Measurements from ENCODE around the gene EFCAB6.

The EFCAB6 gene

DNA sequence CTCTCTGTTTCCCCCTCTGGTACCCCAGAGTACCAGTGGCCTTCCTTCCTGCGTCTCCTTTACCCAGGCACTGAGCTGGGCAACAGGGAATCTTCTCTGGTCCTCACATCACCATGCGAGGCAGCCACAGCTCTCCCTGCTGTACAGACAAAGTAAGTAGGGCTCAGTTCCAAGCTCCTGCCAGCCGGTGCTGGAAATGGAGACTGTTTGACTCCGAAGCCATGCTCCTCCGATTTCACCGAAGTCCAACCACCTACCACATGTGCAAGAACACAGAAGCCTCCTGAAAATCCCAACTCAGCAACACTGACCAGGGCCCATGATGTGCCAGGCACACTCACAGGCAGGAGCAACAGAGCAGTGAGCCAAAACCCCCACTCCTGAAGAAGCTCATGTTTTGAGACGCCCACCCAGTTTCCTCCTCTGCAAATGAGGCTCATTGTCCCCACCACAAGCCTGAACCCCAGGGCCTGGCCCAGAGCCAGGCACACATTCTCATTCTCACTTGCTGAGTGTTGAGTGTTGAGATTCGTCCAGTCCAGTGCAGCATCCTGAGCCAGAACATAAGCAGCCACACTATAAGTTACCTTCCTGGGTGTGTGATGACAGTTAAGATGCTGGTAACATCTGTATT is 244.3 kb downstream of the EFCAB6 start:
- FAIRE-seq = no peak

DNA sequence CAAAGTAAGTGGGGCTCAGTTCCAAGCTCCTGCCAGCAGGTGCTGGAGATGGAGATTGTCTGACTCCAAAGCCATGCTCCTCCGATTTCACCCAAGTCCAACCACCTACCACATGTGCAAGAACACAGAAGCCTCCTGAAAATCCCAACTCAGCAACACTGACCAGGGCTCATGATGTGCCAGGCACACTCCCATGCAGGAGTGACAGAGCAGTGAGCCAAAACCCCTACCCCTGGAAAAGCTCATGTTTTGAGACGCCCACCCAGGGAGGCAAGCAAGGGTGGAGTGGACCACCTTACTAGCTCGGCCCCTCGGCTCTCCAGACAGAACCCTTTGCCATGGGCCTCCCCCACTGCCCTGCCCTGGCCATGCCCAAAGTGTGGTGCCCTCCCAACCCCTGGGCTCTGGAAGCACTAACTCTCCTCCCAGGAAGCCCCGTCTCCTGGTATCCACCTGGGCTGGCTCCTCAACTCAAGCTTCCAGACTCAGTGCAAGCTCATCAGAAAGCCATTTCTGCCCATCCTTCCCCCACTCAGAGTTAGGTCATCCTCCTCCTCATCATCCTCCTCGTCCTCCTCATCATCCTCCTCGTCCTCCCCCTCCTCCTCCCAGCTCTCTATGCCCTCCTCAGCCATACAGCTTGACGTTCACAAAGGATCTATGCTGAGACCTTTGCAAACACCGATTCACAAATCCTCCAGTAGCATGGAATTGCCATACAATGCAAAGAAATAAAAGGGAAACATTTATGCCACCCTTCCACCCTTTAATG is 245.4 kb downstream of the EFCAB6 start:
- FAIRE-seq = no peak

DNA sequence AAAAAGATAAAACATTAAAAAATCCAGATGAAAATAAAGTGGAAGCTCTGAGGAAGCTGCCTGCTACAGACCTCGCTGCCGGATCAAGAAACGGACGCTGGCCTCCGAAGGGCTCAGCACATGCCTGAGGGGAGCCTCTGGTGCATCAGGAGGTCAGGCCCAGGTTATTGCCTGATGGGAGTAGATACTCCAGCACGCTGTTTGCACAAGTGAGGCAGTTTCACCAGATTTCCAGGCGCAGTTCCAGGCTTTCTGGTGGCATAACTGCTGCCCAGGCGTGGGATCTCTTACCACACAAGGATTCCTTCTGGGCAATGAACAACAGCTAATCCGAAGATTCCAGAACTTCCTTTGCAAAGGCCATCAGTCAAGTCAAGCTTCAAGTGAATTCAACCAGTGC is 246.1 kb downstream of the EFCAB6 start:
- FAIRE-seq = no peak

DNA sequence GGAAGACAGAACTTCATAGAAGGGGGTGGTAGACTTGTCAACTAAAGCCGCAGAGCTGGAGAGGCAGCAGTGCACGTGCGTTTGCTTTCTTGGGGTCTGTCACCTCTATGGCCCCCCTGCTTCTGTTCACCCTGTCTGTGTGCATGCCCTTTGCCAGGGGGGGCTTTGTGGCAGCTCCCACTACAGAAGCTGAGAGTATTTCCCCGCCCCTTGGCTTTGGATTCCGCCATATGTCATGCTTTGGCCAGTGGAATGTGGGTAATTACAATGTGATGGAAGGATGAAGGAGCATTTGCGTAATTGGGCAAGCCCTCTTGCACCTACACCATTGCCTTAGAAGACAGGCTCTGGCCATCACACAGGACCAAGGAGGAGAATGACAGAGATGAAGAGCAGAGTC is 247.2 kb downstream of the EFCAB6 start:
- FAIRE-seq = no peak

DNA sequence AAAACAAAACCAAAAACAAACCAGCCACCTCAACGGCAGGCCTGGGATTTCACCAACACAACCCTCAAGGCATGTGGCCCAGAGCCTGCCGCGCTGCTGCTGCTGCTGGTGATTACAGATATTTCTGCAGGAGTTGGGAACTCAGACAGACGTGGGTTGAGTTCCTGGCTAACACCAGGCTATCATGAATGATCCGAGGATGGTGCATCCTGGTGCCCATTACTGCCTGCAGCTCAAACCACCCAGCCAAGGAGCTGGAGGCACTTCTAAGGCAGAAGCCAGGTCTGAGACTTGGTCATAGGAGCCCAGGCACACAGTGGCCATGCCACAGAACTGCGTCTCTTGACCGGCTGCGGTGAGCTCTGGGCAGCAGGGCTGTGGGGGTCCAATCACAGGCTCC is 248.5 kb downstream of the EFCAB6 start:
- no peak for FAIRE-seq

DNA sequence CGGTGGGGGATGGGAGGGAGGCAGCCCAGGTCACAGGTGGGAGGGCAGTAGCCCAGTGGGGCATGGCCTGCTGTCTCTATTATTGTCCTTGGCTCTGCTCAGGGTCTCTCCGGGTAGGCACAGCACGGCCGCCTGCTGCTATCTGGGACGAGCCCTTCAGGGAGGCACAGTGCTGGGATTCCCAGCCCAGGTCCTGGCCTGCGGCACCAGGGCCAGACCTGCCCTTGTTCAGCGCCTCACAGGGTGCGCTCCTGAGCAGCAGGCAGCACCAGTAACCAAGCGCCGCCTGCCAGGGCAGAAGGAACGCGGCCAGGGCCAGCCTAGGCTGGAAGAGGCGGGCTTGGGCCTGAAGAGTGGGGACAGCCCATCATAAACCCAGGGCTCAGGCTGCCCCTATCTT is 249.3 kb downstream of the EFCAB6 start:
- no peak for FAIRE-seq

DNA sequence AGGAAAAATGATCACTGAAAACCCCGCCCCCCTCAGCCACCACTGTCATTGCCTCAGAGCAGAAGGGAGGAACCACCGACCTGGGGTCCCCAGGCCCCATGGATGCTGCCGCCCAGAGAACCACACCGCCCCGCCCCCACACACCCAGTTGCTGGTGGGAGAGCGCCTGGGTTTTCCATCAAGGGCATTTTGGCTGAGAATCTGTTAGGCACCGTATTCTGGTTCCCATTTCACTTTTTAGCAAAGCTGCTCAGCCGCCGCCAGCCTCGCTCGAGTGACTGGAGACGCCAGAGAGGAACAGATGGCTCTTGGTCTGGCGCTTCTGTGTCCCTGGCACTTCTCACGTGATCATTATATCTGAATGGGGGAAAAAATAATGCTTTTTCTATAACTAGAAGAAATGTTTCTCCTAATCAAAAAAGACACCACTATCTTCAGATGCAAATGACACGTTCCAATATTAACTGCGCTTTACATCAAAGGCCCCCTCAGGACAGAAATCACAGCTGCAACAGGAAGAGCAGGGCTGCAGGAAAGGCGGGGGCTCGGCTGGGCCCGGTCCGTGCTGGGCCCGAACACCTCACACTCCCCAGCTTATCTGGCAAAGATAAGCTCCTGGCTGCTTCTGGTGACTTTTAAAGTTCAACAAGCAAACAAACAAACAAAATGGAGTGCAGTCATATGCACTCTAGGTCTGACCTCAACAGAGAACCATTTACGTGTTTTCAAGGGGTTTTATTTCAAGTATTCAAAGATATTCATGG is 250.5 kb downstream of the EFCAB6 start:
- FAIRE-seq = no peak

DNA sequence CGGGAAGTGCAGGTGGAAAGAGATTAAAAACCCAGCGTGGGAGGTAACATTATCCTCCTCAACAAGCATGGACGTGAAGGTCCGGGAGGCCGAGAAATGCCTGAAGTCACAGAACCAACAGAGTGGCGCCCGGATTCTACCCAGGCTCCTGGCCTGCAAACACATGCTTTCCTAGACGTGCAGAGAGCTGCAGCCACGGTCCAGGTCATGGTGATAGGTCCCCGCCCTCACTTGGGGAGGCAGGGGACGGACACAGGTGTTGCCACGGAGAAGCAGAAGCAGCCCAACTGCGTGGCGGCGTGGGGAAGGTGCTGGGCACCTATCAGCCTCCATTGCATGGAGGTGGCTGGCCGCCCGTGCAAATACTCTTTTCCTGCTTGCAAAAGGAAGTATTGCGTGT is 251.5 kb downstream of the EFCAB6 start:
- no peak for FAIRE-seq

DNA sequence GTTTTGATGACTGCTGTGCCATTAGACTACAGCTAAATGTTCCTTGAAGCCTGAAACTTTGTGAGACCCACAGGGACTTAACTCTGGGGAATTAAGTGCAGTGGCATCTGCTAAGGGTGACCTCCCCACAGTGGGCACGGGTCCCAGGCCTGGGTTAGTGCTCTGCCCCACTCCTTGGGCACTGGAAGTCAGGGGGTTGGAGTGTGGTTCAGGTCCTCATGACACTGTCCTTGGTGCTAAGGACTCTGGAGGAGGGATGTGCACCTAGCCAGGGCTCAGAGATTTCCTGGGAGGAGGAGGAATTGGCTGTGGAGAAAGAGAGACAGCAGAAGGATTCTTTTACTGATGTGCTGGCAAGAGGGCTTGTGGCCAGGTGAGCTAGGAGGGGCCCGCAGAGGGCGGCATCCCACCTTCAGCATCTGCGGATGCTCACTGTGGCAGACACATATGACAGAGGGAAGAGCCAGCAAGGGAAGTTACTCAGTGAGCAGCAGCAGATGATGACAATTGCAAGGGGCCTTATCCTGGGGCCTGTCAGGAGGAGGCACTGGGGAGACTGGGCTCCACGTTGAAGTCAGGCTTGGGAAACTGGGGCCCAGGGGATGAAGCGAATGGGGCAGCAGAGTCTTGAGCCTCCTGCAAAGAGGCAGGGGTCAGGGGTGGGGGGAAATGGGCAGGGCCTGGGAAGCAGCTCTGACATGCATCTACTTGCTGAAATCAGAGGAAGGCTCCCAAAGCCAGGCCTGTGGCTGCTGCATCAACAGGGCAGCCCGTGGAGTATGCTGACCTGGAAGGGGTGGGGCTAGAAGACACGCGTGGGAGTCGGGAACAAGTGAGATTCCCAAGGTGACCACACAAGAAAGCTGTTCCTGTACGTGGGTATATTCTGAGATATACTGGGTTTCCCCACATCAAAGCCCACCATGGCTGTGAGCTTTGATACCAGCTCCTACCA is 256.3 kb downstream of the EFCAB6 start:
- no peak for FAIRE-seq

DNA sequence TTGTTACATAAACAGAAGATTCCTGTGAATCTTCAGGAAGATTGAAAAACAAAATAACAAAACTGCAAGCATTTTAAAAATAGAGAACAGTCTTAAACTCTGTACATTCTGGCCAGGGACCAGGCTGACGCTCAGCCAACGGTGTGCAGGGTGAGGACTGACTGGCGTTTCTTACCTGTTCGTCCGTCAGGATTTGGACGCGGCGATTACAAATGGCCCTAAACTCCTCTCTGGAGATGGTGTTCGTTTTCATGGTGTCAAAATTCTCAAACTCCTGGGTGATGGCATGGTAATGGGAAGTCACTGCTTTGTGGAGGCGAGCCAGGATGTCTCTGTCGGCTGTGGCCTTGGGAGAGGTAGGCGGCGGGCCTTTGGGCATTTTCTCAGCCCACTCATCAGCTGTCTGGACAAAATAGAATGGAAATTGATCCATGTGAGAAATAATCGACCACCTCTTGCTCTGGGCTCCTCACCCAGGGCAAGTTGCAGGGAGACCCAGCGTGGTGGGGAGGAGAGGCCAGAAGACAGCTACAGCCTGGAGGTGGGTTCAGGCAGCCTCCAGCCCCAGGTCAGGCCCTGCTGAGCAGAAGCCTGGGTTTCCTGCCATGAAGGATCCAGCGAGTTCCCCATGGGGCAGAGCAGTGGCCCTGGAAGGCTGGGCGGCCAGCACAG is 257.3 kb downstream of the EFCAB6 start:
- no peak for FAIRE-seq

DNA sequence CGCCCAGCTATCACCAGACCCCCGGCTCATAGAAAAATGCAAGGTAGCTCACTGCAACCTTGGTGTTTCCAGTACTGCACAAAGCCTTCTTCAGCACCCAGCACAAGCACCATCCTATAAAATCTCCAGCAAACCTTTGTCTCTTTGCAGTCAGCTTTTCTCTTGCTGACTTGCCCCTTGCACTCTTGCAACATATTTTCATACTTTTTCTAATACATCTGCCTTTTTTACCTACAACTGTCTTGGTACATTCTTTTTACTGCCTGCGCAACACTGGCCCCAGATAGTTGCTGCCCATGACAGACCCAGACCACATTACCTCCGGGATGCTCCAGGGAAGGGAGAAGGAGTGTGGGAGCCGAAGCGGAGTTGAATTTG is 257.9 kb downstream of the EFCAB6 start:
- FAIRE-seq = no peak

DNA sequence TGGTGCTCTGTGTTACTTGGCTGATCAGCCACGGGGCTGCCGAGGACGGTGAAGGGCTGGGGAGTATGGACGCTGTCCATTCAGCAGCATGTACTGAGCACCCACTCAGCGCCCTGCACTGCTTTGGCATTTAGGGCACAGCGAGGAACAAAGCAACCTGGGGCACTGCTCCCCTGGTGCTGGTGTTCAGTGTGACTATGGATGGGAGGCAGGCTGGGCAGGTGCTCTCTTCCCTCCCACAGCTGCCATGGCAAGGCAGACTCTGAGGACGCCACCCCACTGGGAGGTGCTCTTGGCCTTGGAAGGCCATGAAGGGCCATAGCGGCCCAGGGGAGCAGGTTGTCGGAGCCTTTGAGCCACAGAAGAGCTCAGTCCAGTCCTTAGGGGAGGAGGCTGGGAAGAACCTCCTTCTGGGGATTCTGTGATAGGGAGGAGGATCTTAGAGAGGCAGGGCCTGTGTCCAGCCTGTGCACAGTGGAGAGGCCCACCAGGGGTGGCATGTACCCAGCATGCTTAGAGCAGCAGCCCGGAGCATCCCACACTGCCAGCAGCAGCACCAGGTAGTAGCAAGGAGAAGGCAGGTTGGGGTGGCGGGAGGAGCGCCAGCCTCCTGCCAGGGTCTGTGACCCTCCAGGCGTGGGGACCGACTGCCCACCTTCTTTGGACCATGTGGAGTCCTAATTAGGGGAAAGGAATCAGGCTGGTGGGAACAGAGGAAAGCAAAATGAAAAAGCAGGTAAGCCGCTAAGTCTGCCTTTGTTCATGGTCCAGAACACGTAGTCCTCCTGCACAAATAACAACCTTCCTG is 258.4 kb downstream of the EFCAB6 start:
- FAIRE-seq = no peak

DNA sequence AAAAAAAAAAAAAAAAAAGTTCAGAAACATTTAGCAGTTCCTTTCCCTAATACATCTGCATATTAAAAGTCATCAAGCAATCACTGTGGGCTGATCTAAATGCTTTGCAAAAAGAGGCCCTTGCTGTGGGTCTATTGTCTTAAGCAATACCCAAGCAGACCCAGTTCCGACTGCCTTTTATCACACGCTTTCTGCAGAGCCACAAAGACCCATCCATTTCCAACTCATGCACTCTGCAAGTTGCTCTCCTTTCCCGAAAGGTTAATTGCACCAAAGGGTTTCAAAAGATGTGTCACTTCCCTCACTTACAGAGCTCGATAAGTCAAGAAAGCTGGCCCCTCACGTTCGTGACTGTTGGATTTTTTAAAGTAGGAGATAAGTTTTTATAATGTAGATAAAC is 261.4 kb downstream of the EFCAB6 start:
- FAIRE-seq = no peak

DNA sequence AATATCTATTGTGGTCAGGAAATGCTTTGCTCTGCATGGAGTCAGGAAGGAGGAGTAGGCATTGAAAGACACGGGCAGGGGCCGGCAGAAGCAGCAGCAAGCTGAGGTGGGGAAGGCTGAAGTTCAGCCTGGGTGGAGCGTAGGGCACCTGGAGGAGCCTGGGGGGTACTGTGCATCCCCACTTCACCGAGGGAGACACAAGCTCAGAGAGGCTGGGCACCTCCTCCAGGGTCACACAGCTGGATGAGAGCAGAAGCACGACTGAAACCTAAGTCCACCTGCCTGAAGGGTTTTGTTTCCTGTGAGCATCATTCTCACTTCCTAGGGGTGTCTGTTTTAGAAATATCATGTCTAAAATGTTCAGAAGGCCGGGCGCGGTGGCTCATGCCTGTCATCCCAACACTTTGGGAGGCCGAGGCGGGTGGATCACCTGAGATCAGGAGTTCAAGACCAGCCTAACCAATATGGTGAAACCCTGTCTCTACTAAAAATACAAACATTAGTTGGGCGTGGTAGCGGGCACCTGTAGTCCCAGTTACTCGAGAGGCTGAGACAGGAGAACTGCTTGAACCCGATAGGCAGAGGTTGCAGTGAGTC is 262.0 kb downstream of the EFCAB6 start:
- no peak for FAIRE-seq

DNA sequence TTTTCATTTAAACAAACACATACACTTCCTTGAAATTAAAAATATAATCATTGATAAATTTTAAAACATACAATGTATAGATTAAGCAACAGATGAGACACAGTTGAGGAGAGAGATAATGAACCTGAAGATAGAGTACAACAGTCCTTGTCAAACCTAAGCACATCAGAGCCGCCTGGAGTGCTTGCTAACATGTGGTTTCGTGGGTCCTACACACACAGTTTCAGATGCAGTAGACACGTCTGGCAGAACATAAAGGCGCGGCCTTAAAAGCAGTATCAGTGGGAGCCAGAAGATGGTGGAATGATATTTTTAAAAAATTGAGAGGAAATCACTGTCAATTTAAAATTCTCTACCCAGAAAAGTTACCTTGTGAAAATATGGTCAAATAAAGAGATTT is 265.9 kb downstream of the EFCAB6 start:
- no peak for FAIRE-seq

DNA sequence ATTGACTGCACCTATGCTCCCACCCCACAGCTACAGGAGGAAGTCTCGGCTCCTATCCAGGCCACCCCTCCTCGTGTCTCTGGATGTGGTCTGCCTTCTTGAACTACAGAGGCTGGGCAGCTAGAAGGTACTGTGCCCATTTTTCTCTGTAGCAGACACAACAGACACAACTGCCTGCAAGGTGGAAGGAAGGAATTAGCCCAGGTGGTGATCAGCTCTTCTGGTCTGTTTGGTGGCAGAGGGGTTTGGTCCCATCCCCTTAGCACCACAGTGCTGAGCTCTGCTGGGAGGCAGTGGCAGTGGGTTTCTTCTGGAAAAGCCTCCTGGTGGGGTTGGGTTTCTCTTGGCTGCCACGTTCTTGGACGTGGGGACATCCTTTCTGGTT is 267.8 kb downstream of the EFCAB6 start:
- no peak for FAIRE-seq

DNA sequence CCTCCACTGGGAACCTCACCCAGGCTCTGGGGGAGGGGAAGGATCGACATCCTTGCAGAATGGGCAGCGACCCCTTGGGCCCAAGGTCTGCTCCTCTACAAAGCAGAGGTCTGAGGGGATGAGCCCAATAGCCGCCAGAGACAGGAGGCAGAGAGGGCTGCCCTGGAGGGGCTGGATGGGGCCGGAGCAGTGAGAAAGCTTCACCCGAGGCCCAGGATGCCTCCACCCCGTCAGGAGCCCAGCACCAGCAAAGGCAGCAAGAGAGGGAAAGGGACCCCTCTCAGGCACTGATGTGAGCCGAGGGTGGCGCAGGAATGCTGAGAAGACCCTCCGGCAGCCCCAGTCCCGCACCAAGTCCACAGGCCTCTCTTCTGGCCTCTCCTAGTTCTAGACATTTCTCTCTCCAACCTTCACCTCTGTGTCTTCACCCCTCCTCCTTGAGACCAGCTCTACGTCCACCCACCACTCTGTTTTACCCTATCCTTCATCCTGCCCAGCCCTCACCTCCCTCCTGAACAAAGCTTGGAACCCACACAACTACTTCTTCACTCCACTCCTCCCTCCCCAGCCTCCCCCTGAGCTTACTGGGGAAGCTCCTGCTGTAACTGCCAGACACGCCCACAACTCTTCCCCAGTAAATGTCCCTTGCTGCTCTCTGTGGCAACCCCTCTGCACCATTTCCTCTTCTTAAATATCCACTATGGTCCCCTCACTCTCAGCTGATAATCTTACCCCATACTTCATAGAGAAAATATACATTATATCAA is 268.4 kb downstream of the EFCAB6 start:
- no peak for FAIRE-seq

DNA sequence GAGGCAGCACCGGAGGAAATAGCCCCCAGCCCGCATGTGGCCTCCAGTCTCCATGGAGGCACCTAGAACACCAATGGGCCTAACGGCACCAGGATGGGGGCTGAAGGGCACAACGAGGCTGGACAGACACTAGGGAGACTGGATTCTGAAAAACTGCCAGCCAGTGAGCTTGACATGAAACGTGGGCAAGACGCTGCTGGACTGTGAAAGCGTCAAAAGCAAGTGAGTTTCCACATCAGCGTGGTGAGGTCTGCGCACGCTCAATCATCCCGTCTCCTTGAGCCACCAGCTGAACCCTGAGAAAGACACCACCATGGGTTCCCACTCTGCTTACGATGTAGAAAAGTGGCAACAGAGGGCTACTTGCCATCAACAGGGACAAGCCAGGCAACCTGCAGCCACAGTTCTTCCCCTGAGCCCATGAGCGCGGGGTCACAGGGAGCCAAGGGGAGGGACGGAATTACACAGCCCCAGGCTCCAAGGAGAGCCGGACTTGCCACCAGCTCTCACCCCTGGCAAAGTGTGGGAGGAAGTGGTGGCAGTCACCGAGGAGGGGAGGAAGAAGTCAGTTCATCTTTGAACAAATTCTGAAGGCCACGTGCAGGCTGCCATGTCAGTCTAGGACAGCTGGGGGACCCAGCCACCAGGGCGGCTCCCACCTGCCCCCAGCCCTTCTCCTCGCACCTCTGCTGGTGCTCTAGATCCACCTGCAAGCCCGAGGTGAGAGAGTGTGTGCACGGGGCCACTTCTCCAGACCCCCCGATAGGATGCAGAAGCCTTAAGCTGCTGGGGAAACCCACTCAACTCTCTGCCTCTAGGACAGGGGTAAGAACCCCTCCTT is 269.2 kb downstream of the EFCAB6 start:
- no peak for FAIRE-seq

Data from endometrium (tissue), 2 donors.